H1 (cell line): ENCODE data around the gene DKC1.

Source experiments
- GTF2F1 ChIP-seq: IDR thresholded peaks from 2 replicates; pipeline ENCODE4 v1.6.1; 2012; ENCODE audit warnings: low read depth, low read length, improper control_type of control experiment, borderline replicate concordance
- POLR2AphosphoS5 ChIP-seq: IDR thresholded peaks from 2 replicates; pipeline ENCODE4 v1.6.1; 2011; ENCODE audit warnings: low read depth, low read length
- TF ChIP-seq, protein P1 (sequence below), 3 experiments: IDR thresholded peaks; 1 replicate in 2 of 3; 2 replicates in 1 of 3; pipeline versions ENCODE4 v1.5.1 to v1.6.1; 2011; ENCODE audit warnings: low read length in 3 of 3, mild to moderate bottlenecking in 3 of 3, inconsistent platforms in 2 of 3, low read depth in 1 of 3, moderate library complexity in 1 of 3; ENCODE audit not compliant: insufficient read depth in 1 of 3; ENCODE audit errors: control extremely low read depth in 1 of 3

DNA sequence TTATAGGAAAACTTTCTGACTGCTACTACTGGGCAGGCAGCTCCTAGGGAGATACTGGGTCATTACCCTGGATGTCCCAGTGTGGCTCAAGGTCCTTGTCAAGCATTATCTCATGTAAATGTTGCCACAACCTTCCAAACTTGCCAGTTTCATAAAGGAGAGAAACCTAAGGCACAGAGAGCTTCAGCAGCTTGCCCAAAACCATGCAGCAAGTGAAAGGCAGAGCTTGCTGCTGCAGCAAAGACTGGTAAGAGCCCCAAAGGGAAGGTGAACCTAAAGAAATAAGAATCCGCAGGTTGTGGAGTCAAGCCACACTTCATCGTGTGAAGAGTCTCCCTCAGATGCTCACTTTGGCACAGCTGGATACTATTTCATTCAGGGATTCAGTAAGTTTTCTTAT lies 40.3 kb downstream of the DKC1 start:
- TF ChIP-seq, protein P1, sequence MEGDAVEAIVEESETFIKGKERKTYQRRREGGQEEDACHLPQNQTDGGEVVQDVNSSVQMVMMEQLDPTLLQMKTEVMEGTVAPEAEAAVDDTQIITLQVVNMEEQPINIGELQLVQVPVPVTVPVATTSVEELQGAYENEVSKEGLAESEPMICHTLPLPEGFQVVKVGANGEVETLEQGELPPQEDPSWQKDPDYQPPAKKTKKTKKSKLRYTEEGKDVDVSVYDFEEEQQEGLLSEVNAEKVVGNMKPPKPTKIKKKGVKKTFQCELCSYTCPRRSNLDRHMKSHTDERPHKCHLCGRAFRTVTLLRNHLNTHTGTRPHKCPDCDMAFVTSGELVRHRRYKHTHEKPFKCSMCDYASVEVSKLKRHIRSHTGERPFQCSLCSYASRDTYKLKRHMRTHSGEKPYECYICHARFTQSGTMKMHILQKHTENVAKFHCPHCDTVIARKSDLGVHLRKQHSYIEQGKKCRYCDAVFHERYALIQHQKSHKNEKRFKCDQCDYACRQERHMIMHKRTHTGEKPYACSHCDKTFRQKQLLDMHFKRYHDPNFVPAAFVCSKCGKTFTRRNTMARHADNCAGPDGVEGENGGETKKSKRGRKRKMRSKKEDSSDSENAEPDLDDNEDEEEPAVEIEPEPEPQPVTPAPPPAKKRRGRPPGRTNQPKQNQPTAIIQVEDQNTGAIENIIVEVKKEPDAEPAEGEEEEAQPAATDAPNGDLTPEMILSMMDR (IDR thresholded peaks at IDR 0.05; ENCODE audit: control extremely low read depth in 1 of 3, insufficient read depth in 1 of 3, low read depth in 1 of 3, low read length in 3 of 3): no peak
- no peak for TF ChIP-seq POLR2AphosphoS5
- no peak for TF ChIP-seq GTF2F1
